ENCODE data around the gene PRIM2. TPM values are rescaled to one million over a fixed set of nuclear protein-coding genes. Genes with fewer than 3 reads are reported as not detected.
A peak's percentile ranks its signal among the peaks of the same experiment; 100 is the strongest.
"Not testable (repeated sequence)": the region's sequence is repeated elsewhere in the genome, so short reads cannot be mapped to it uniquely, and the experiment has no call there.

The PRIM2 gene
- total RNA-seq, 1 experiment from 2014 or later = 52.2 TPM

DNA sequence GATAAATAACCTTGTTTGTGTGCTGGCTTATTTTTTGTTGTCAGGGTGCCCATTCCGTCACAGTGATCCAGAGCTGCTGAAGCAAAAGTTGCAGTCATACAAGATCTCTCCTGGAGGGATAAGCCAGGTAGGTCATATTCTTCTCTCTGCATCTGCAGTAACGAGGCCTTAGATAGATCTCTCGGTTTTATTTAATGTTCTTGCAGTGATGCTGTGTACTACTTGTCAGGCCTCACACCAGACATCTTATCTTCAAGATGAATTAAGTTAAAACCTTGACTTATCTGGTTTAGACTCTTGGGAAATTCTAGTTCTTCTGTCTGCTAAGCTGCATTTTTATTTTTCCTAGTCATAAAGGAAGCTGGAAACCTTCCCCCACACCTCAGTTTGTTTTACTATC lies 288.9 kb downstream of the PRIM2 start:
- DNase-seq (ENCODE audit: low spot score) = not testable (repeated sequence)

DNA sequence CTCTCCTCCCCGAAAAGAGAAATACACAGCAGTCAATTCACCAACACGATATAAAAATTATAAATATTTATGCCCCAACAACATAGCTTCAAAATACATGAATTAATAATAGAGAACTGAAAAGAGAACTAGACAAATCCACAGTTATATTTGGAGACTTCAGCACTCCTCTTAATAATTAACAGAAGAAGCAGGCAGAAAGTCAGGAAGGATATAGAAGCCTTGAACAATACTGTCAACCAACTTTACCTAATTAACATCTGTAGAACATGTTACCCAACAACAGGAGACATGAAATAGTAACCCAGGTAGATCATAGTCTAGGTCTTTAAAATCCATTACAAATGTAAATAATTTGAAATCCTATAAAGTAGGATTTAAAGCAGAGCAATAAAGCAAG lies 293.2 kb downstream of the PRIM2 start:
- DNase-seq (ENCODE audit: low spot score) = not testable (repeated sequence)

DNA sequence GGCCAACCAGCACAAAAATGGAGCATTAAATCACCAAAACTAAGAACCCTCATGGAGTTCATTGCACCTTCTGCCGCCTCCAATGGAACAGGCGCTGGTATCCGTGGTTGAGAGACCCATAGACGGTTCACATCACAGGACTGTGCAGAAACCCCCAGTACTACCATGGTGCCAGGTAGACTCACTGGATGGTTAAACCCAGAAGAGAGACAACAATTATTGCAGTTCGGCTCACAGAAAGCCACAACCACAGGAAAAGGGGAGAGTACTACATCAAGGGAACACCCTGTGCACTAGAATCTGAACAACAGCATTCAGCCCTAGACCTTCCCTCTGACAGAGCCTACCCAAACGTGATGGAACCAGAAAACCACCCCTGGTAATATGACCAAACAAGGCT lies 301.5 kb downstream of the PRIM2 start:
- not testable (repeated sequence) for DNase-seq (ENCODE audit: low spot score)

DNA sequence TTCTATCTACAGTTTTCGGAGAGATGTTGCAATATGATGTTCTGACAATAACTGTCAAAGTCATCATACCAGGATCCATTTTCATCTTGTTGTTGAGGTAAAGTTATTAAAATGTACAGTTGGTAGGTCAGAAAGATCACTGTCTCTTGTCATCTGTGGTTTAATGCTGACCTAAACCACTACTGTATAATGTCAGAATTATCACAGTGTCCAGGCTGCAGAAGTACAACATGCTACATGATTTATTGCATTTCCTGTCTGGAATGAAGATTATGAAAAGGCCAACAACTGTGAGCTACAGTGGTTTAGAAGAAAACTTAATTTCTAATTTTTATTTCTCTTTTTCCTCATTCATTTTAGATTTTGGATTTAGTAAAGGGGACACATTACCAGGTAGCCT lies 314.3 kb downstream of the PRIM2 start:
- not testable (repeated sequence) for DNase-seq (ENCODE audit: low spot score)

DNA sequence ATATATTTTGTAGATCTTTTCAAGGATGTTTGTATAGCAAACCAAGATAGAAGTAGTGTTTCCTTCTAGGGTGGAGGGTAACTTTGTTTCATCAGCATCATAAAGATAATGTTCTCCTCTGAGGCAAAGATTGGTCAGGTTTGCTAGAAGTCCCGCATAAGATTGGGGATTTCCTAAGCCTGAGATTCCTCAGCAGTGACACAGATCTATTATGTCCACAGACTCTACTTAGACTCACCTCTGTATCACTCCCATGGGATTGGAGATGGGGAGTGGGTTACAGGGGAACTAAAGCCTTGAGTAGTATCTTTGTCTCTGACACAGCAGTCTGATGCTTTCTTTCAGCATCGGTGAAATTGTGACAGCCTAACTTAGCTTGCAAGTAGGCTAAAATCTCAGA lies 341.1 kb downstream of the PRIM2 start:
- peak; percentile 10 for DNase-seq (ENCODE audit: low spot score)

DNA sequence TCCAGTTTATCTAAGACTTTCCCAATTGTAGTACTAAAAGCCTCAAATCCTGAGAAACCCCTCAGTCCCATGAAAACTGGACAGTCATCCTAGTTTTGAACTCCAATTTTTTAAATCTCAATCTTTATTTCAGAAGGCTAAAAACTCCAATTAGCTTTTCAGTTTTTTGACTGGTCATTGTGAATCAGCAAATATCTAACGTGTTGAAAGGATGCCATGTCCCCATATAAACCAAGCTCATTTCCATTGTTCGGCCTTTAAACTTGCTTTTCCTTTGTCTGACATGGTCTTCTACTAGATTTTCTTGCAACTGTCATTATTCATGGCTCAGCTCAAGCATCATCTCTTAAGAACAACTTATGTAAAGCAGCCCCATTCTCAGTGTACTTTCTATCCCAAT lies 342.4 kb downstream of the PRIM2 start:
- not testable (repeated sequence) for DNase-seq (ENCODE audit: low spot score)

DNA sequence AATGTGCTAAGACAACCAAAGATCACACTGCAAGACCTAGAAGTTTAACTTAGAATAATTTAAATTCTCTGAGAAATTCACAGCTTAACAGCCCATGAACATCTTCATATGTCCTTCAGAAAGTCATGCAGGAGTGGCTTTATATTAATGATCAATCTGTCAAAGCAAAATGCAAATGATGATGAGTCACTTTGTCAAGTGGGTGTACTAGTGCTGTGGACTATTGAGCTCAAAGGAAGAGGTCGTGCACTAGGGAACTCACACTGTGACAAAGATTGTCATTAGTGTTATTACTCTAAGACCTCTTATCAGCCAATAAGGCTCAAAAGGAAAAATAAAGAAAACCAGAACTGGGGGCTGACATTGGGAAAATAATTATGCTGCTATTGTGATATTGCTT lies 343.5 kb downstream of the PRIM2 start:
- DNase-seq (ENCODE audit: low spot score) = not testable (repeated sequence)

DNA sequence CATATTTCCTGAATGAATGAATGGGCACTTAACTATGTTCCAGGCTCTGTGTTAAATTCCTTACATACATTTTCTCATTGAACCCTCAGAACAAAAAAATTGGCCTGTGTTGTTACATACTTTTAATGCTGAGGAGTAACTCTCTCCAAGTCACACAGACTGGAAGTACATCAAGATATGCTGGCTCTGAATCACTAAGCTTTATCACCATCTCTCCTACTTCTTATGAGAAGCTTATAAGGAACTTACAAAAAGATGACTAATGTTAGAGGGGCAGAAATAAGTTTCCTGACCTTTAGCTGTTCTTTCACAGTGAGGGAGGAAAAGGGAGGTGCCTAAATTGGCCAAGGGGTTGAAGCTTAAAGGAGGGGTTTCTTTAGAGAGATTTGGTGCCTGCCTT lies 350.7 kb downstream of the PRIM2 start:
- not testable (repeated sequence) for DNase-seq (ENCODE audit: low spot score)

DNA sequence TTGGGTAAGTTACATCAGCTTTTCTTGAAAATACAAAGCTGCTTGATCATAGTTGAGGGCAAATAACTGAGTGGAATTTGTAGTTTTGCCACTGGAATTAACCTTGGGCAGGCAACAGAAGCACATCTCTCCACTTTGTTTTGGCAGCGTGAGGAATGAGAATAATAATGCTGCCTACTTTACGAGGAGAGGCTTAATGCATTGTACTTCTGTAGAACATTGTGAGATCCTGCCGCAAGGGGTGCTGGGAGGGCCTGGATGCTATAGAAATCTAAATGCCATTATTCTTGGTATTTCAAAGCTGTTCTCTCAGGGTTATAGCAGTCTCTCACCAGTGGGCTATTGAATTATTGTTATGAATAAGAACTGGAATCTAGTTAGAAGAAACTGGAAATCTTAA lies 353.8 kb downstream of the PRIM2 start:
- not testable (repeated sequence) for DNase-seq (ENCODE audit: low spot score)

DNA sequence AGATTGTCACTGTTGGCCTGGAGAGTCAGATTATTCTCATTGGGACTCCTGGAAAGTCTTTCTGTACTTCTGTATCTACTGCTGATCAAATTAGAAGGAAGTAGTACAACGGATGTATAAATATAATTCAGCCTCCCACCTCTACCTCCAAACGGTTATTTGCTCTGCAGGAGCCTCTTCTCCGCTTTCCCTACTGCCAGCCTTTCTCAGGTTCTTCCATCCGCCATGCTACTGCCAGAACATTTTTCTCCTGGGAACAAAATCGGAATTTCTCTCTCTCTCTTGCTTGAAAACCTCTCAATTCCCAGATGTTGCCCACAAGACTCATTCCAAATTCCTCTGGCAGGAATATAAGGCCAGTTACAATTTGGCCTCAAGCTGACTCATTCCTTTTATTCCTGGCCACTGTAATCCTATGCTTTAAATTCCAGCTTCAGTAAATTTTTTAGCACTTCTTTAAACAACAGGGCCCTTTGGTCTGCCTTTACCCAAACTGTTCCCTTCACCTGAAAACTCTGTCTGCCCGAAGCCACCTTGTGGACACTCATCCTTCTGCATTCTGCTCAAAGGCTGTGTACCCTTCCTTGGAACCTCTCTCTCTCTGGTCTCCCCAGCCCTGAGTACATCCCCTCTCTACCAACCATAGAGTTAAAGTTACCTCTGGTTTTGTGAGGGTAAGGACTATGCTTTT lies 354.7 kb downstream of the PRIM2 start:
- not testable (repeated sequence) for DNase-seq (ENCODE audit: low spot score)

DNA sequence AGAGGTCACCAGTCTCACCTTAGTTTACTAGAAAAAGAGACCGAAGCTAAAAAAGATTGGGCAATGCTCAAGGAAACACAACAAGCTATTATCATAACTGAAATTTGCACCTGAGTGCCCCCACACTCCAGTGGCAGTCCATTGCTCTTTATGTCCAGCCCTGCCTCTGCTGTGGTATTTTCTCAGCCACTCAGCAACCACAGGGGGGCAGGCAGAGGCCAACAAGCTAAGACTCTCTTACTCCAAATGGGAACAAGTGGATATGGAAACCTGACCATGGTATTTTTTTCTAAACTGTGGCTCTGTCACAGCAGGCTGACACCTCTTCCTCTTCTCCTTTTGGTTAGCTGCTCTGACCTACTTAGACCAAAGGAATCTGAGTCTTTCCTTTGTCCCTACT lies 355.9 kb downstream of the PRIM2 start:
- peak; percentile 2 for DNase-seq (ENCODE audit: low spot score)

DNA sequence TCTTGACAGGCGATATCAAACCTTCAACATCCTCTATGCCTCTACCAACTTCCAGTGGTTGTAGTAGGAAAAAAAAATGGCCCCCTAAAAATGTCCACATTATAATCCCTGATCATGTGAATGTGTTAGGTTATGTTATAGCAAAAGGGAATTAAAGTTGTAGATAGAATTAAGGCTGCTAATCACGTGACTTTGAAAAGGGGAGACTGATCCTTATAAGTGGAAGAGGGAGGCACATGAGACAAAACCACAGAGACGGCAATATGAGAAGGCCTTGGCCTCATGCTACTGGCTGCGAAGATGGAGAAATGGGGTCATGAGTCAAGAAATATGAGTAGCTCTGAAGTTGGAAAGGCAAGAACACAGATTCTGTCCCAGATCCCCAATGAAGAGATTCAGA lies 358.0 kb downstream of the PRIM2 start:
- DNase-seq (ENCODE audit: low spot score) = not testable (repeated sequence)

DNA sequence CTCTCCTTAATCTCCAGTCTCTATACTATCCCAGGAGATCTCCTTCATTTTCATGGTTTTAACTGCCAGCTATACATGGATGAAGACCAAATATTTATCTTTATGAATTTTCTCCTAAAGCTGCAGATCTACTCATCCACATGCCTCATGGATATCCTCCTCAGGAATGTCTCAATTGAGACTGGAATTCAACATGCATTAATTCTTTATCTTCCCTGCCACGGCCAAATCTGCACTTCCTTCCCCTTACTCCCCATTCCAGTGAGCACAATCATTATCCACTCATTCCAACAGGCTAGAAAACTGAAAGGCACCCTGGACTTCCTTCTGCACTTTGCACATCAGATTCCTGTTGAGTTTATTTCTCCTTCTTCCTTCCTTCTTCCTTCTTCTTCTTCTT lies 379.0 kb downstream of the PRIM2 start:
- DNase-seq (ENCODE audit: low spot score) = not testable (repeated sequence)

Other genes starting within 250 kb of the PRIM2 start
- 27.7 and 33.2 TPM in 2 replicates for gene ZNF451, start 227.4 kb upstream of the PRIM2 start, total RNA-seq (2014; rRNA removed; shearing (Covaris generic))
- 22.6 and 23.1 TPM in 2 replicates for gene BAG2, start 145.3 kb upstream of the PRIM2 start, total RNA-seq (2014; rRNA removed; shearing (Covaris generic))
- 21.9 and 28.7 TPM in 2 replicates for gene RAB23, start 95.3 kb upstream of the PRIM2 start, total RNA-seq (2014; rRNA removed; shearing (Covaris generic))